Psoas muscle (tissue), 8 donors: ENCODE measurements around the gene HSPB7. TPM values are rescaled to one million over a fixed set of nuclear protein-coding genes. Genes with fewer than 3 reads are reported as not detected.
A peak's percentile ranks its signal among the peaks of the same experiment; 100 is the strongest.
"Not testable (repeated sequence)": the region's sequence is repeated elsewhere in the genome, so short reads cannot be mapped to it uniquely, and the experiment has no call there.

Experiments used
- ATAC-seq, 4 donors: fragments of 200-7000 bp; cut with Tn5 transposase; one replicate each; pipeline ENCODE4 v1.9.1; 2020; ENCODE audit warnings: moderate library complexity in 3 of 4, mild to moderate bottlenecking in 2 of 4
- DNase-seq, 2 donors: peaks; one replicate each; pipeline ENCODE4 v3.0.0-alpha.2; 2020
- H3K27ac ChIP-seq: fragments of 200-600 bp; one replicate; pipeline ENCODE4 v1.8.0; 2022
- H3K27me3 ChIP-seq, 3 donors: fragments of 200-600 bp in 1 of 3; one replicate each; pipeline versions ENCODE4 v1.6.1 to v1.8.0; 2013 to 2022; ENCODE audit warnings: low read length in 2 of 3, mild to moderate bottlenecking in 2 of 3, moderate library complexity in 1 of 3; ENCODE audit not compliant: insufficient read depth in 3 of 3
- H3K36me3 ChIP-seq, 2 donors: fragments of 200-600 bp in 1 of 2; one replicate each; pipeline versions ENCODE4 v1.6.1 to v1.8.0; 2013 to 2022; ENCODE audit warnings: low read depth in 1 of 2, mild to moderate bottlenecking in 1 of 2, moderate library complexity in 1 of 2; ENCODE audit not compliant: insufficient read depth in 1 of 2
- H3K4me1 ChIP-seq: fragments of 200-600 bp; one replicate; pipeline ENCODE4 v1.8.0; 2022
- H3K4me3 ChIP-seq: fragments of 200-600 bp; one replicate; pipeline ENCODE4 v1.8.0; 2022; ENCODE audit warnings: mild to moderate bottlenecking
- H3K9me3 ChIP-seq: fragments of 200-600 bp; one replicate; pipeline ENCODE4 v1.8.0; 2022
- WGBS, 3 donors: extraction: QIAGEN DNeasy Blood & Tissue Kit; methylation state at CpG; one replicate each; pipeline versions ENCODE4 v1.1.6 to v1.1.7; 2013; 5-methylcytosine and 5-hydroxymethylcytosine counted together
- intact Hi-C, 2 donors: fragments of 100-400 bp; cut with DNase I; formaldehyde crosslinking; loops; one replicate each; pipeline versions ENCODE4 v1.11.0 to v1.14.2; 2022
- polyA plus RNA-seq, 3 donors: library from polyadenylated mRNA; stranded (reverse); fragments of 200-250 nt; gene quantifications; one replicate each; pipeline ENCODE4 v1.2.3, GENCODE V29; 2013
- total RNA-seq, 4 donors: library from RNA; stranded (reverse); fragmentation: NEBNext Ultra II Directional in 2 of 4; extraction: Animal tissue kit (Norgen Biotek cat#: 25700) in 2 of 4; gene quantifications; one replicate each; pipeline versions ENCODE4 v1.2.1 to v1.2.4, GENCODE V29; 2021 to 2023
- TF ChIP-seq, protein P1 (sequence below): fragments of 200-600 bp; IDR thresholded peaks from one replicate; pipeline ENCODE4 v1.8.0; 2022; ENCODE audit warnings: antibody characterized with exemption
- donor health status: healthy with polysubstance abuse.
- donor health status: DM: no; HTN: no; CAD: no; lungs with moderate emphysema.
- donor health status: Bipolar disorder and iron deficiency.
- donor health status: healthy.
- donor health status: DM: yes; HTN: yes; CAD: no.
- donor health status: DM: no; HTN: no; CAD: no.
- donor health status: DM: no; HTN: no; CAD: no.
- donor health status: DM: yes; HTN: yes; CAD: no.

The HSPB7 gene
- total and polyA plus RNA-seq, 7 donors, result 1,183 to 3,738 (median 2,156) TPM

DNA sequence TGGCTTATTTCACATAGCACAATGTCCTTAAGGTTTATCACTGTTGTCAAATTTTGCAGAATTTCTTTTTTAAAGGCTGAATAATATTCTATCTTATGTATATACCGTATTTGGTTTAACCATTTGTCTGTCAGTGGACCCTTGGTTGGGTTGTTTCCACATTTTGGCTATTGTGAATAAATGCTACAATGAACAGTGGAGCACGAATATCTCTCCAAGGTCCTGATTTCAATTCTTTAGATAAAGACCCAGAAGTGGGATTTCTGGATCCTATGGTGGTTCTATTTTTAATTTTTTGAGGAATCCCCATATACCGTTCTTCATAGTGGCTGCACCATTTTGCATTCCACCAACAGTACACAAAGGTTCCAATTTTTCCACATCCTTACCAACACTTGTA lies 36.2 kb downstream of the HSPB7 start:
- intact Hi-C loops, result no loop called here
- ATAC-seq (no peak), DNase-seq (no peak)
- Histone ChIP-seq H3K27ac (no peak overlapping the region), H3K4me3 (no peak overlapping the region), H3K9me3 (no peaks in the 10 kb centered on the region), H3K27me3 (no peaks in the 10 kb centered on the region), H3K4me1 (no peaks in the 10 kb centered on the region), H3K36me3 (no peaks in the 10 kb centered on the region)
- 66 to 77% (median 72%) methylated on average over 3 of the region's 3 CpGs for WGBS, 3 donors
- TF ChIP-seq, protein P1, sequence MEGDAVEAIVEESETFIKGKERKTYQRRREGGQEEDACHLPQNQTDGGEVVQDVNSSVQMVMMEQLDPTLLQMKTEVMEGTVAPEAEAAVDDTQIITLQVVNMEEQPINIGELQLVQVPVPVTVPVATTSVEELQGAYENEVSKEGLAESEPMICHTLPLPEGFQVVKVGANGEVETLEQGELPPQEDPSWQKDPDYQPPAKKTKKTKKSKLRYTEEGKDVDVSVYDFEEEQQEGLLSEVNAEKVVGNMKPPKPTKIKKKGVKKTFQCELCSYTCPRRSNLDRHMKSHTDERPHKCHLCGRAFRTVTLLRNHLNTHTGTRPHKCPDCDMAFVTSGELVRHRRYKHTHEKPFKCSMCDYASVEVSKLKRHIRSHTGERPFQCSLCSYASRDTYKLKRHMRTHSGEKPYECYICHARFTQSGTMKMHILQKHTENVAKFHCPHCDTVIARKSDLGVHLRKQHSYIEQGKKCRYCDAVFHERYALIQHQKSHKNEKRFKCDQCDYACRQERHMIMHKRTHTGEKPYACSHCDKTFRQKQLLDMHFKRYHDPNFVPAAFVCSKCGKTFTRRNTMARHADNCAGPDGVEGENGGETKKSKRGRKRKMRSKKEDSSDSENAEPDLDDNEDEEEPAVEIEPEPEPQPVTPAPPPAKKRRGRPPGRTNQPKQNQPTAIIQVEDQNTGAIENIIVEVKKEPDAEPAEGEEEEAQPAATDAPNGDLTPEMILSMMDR, result no peak

DNA sequence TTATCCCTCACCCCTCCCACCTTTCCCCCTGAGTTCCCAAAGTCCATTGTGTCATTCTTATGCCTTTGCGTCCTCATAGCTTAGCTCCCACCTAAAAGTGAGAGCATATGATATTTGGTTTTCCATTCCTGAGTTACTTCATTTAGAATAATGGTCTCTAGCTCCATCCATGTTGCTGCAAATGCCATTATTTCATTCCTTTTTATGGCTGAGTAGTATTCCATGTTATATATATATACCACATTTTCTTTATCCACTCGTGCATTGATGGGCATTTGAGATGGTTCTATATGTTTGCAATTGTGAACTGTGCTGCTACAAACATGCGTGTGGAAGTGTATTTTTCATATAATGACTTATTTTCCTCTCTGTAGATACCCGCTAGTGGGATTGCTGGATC lies 39.9 kb downstream of the HSPB7 start:
- H3K27ac ChIP-seq, intact Hi-C loops, ATAC-seq, H3K9me3 ChIP-seq, H3K4me3 ChIP-seq, DNase-seq, H3K36me3 ChIP-seq, H3K27me3 ChIP-seq: not testable (repeated sequence)
- peaks cover 11% of the 10 kb centered on the region for H3K4me1 ChIP-seq
- WGBS, 3 donors, result 94 to 96% (median 95%) methylated on average over 4 of the region's 4 CpGs

DNA sequence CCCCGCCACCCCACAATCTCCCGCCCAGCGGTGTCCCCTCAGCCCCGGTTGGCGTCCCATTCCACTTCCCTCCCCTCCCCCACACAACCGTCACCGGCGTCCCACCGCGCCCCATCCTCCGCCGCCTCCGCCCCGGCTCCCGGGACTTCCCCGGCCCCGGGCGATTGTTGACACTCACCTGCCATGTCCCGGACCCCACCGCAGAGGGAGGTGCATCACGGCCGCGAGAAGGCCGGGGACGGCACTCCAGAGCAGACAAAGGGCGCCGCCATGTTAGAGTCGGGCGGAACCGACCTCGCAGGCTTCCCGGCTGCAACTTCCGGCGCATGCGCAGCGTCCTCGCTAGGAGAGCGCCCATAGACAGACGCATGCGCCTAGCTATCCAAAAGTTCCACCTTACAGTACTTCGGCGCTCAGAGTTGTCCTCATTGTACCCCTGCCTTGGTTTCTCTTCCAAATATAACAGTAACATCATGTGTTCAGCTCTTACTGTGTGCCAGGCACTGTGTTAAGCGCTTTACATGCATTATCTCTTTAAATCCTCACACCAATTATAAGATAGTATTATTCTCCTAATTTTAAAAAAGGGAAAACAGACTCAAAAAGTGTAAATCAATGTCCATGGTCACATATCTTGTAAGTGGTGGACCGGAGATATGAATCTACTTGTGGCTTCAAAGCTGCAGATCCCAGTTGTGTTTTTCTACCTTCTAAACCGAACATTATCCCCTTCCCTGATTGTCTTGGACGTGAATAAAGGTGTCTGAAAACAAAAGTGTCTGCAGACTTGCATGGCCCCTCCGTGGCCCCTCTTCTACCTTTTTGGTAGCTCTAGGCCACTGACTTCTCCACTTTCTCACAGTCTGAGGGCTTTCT lies 41.8 kb downstream of the HSPB7 start, which contains the start of gene ZBTB17:
ZBTB17 (minus strand) TSS at position 297 of the 876 bp plus-strand sequence. CDS start 27,606 bp downstream, outside the sequence.
- H3K27ac ChIP-seq, result peak within 1 kb of the TSS; percentile 83
- 9 to 13% (median 10%) methylated on average over 30 to 47 of the region's 47 CpGs for WGBS, 3 donors
- peak; percentile 95 to 98 for DNase-seq
- H3K9me3 ChIP-seq, result no peaks in the 10 kb centered on the region
- TF ChIP-seq, protein P1, result no peak
- H3K36me3 ChIP-seq, result peaks cover 5 to 20% of the 10 kb centered on the region in 2 donors
- peaks cover 11% of the 10 kb centered on the region for H3K4me1 ChIP-seq
- peak within 1 kb of the TSS; percentile 97 for H3K4me3 ChIP-seq
- ATAC-seq, result peak; percentile 98 to 99 (median 98)
- no peaks in the 10 kb centered on the region for H3K27me3 ChIP-seq
- intact Hi-C loops, result loop anchor here in 1 of 2 donors (2.0 kb wide), 1 partner anchor 25 kb away; no protein-coding TSS in a partner anchor

DNA sequence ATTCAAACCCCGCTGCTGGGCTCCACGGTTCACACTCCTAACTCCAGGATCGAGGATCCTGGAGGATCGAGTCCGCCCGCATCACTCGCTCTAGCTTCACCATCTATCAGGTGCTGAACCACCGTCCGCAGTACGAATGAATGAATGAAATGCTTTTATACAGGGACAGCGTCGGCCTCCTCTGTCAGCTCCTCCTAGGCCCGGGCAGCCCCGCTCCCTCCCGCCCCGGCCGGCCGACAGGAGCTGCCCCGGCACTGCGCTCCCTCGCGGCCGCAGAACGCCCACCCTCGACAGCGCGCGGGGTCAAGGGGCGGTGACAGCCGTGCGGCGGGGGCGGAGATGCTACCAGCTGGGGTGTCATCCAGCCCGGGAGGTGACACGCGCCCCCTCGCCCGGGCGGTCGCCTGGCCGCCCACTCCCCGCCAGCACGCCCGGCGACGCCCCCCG lies 42.5 kb downstream of the HSPB7 start:
- Histone ChIP-seq H3K4me3 (peak overlapping the region; percentile 97), H3K27ac (peak overlapping the region; percentile 83), H3K9me3 (no peaks in the 10 kb centered on the region), H3K4me1 (peaks cover 11% of the 10 kb centered on the region), H3K36me3 (peaks cover 5 to 25% of the 10 kb centered on the region in 2 donors), H3K27me3 (no peaks in the 10 kb centered on the region)
- ATAC-seq, result peak; percentile 76 to 83 (median 80)
- peak; percentile 69 to 72 for DNase-seq
- WGBS, 3 donors, result 0 to 1% (median 1%) methylated on average over 27 to 47 of the region's 47 CpGs
- intact Hi-C loops, result loop anchor here in 1 of 2 donors (2.0 kb wide), 1 partner anchor 25 kb away; no protein-coding TSS in a partner anchor
- TF ChIP-seq, protein P1, result no peak

DNA sequence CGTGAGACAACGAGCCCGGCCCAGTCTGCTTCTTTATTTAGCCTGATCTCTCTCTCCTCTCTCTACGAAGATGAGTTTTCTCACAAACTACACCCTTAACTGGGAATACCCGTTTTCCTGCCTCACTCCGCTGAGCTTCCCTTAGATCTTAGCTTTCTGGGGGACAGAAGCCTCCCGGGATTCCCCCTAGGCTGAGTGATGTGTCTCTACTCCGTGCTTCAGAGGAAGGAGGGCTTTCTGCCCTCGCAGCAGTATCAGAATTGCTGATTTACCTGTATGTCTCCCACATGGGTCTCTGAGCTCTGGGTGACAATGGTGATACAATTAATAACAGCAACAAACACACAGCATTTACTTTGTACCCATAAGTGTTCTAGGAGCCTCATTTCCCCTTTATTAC lies 43.0 kb downstream of the HSPB7 start:
- intact Hi-C loops, result loop anchor here in 1 of 2 donors (2.0 kb wide), 1 partner anchor 24 kb away; no protein-coding TSS in a partner anchor
- Histone ChIP-seq H3K4me1 (peaks cover 11% of the 10 kb centered on the region), H3K4me3 (peak overlapping the region; percentile 97), H3K27ac (peak overlapping the region; percentile 6), H3K27me3 (no peaks in the 10 kb centered on the region), H3K36me3 (peaks cover 5 to 25% of the 10 kb centered on the region in 2 donors), H3K9me3 (no peaks in the 10 kb centered on the region)
- WGBS, 3 donors, result 45 to 50% (median 45%) methylated on average over 9 of the region's 9 CpGs
- TF ChIP-seq, protein P1, result no peak
- DNase-seq (no peak), ATAC-seq (no peak)
